ENCODE measurements around the gene EFHC1.

Gene EFHC1

DNA sequence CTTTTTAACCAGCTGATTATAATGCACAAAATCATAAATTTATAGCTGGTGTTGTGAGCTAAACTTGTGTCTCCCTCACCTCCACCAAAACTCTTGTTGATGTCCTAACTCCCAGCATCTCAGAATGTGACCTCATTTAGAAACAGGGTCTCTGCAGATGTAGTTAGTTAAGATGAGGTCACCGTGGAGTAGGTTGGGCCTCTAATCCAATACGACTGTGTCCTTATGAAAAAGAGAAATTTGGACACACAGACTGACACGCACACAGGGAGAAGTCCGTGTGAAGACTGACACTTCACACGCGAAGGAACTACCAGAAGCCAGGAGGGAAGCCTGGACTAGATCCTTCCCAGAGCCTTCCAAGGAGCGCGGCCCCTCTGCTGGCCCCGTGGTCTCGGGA, 110.2 kb downstream of the EFHC1 start:
- Histone ChIP-seq H3K27ac (ENCODE audit: insufficient read depth in 1 of 2, low read depth in 1 of 2, low read length in 2 of 2, poor library complexity in 1 of 2, severe bottlenecking in 2 of 2) (no peak overlapping the region), H3K4me1 (ENCODE audit: control extremely low read depth in 1 of 4, control insufficient read depth in 4 of 4, insufficient read depth in 4 of 4, low read length in 3 of 4) (peaks cover 0 to 3% (median 0%) of the 10 kb centered on the region in 4 experiments), H3K9me3 (ENCODE audit: control extremely low read depth in 1 of 5, control insufficient read depth in 4 of 5, insufficient read depth in 2 of 5, low read depth in 1 of 5, low read length in 4 of 5) (no peaks in the 10 kb centered on the region), H3K27me3 (replicated peaks in 2 of 5; ENCODE audit: control insufficient read depth in 4 of 5, insufficient read depth in 5 of 5, low read length in 4 of 5) (no peaks in the 10 kb centered on the region), H3K36me3 (ENCODE audit: control insufficient read depth in 4 of 4, insufficient read depth in 4 of 4, low read length in 3 of 4) (peaks cover 0 to 13% (median 5%) of the 10 kb centered on the region in 4 experiments), H3K4me3 (ENCODE audit: control insufficient read depth in 1 of 7, extremely low read depth in 1 of 7, insufficient read depth in 4 of 7, low read depth in 2 of 7, low read length in 6 of 7) (no peak overlapping the region)
- whole genome bisulfite sequencing (ENCODE audit: insufficient coverage), result 97% methylated on average over 10 of the region's 10 CpGs
- CTCF ChIA-PET, result no interaction called here
- POLR2A ChIA-PET, result no interaction called here
- no peak for DNase-seq

DNA sequence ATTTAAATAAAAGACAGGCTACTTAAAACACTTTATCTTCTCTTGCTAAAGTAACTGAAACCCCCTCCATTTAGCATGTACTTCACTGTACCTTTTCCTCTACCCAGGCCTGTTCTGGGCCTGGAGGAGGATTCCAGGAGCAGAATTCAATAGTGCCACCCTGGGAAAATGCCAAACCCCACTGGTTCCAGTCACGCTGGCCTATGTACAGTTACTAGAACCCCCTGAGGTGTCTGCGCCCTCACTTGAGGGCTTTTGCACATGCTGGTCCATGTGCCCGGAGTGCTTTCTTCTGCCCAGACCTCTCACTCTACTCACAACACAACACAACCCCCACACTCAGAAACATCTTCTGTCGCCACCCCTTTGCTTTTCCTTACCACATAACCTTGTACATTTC, 111.3 kb downstream of the EFHC1 start:
- DNase-seq, result no peak
- ChIA-PET CTCF (no interaction called here), POLR2A (interaction anchor here (0.6 kb wide), 1 partner anchor 276 kb away, joined by 3 read pairs; no protein-coding TSS in a partner anchor)
- no peak overlapping the region for H3K4me3 ChIP-seq (ENCODE audit: control insufficient read depth in 1 of 7, extremely low read depth in 1 of 7, insufficient read depth in 4 of 7, low read depth in 2 of 7, low read length in 6 of 7)
- peaks cover 0 to 13% (median 5%) of the 10 kb centered on the region in 4 experiments for H3K36me3 ChIP-seq (ENCODE audit: control insufficient read depth in 4 of 4, insufficient read depth in 4 of 4, low read length in 3 of 4)
- no peak overlapping the region for H3K27ac ChIP-seq (ENCODE audit: insufficient read depth in 1 of 2, low read depth in 1 of 2, low read length in 2 of 2, poor library complexity in 1 of 2, severe bottlenecking in 2 of 2)
- H3K4me1 ChIP-seq (ENCODE audit: control extremely low read depth in 1 of 4, control insufficient read depth in 4 of 4, insufficient read depth in 4 of 4, low read length in 3 of 4), result peaks cover under 1 to 3% (median 1%) of the 10 kb centered on the region in 4 experiments
- no peaks in the 10 kb centered on the region for H3K9me3 ChIP-seq (ENCODE audit: control extremely low read depth in 1 of 5, control insufficient read depth in 4 of 5, insufficient read depth in 2 of 5, low read depth in 1 of 5, low read length in 4 of 5)
- H3K27me3 ChIP-seq (replicated peaks in 2 of 5; ENCODE audit: control insufficient read depth in 4 of 5, insufficient read depth in 5 of 5, low read length in 4 of 5), result no peaks in the 10 kb centered on the region
- WGBS (ENCODE audit: insufficient coverage), result 98% methylated on average over 4 of the region's 4 CpGs

DNA sequence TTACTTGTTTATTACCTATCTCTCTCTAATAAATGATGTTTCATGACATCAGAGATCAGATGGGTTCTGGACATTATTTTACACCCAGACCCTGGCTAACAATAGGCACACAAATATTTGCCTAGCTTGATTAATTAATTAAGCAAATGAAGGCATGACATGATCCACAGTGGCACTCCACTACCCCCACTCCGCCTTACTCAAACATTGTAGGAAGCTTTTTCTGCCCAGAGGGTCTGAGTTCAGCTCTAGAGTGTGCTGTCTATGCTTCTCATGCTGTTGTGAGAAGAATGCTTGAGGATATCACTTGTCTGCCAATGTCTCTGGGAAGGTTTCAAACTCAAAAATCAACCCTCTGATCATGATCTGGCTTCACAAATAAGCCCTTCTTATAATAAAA, 111.7 kb downstream of the EFHC1 start:
- no peaks in the 10 kb centered on the region for H3K9me3 ChIP-seq (ENCODE audit: control extremely low read depth in 1 of 5, control insufficient read depth in 4 of 5, insufficient read depth in 2 of 5, low read depth in 1 of 5, low read length in 4 of 5)
- ChIA-PET CTCF (no interaction called here), POLR2A (no interaction called here)
- no peak for DNase-seq
- peaks cover 2 to 6% (median 5%) of the 10 kb centered on the region in 4 experiments for H3K4me1 ChIP-seq (ENCODE audit: control extremely low read depth in 1 of 4, control insufficient read depth in 4 of 4, insufficient read depth in 4 of 4, low read length in 3 of 4)
- WGBS (ENCODE audit: insufficient coverage), result 100% methylated on average over 1 of the region's 1 CpG
- no peaks in the 10 kb centered on the region for H3K27me3 ChIP-seq (replicated peaks in 2 of 5; ENCODE audit: control insufficient read depth in 4 of 5, insufficient read depth in 5 of 5, low read length in 4 of 5)
- H3K36me3 ChIP-seq (ENCODE audit: control insufficient read depth in 4 of 4, insufficient read depth in 4 of 4, low read length in 3 of 4), result peaks cover 0 to 13% (median 5%) of the 10 kb centered on the region in 4 experiments
- no peak overlapping the region for H3K4me3 ChIP-seq (ENCODE audit: control insufficient read depth in 1 of 7, extremely low read depth in 1 of 7, insufficient read depth in 4 of 7, low read depth in 2 of 7, low read length in 6 of 7)
- no peak overlapping the region for H3K27ac ChIP-seq (ENCODE audit: insufficient read depth in 1 of 2, low read depth in 1 of 2, low read length in 2 of 2, poor library complexity in 1 of 2, severe bottlenecking in 2 of 2)

DNA sequence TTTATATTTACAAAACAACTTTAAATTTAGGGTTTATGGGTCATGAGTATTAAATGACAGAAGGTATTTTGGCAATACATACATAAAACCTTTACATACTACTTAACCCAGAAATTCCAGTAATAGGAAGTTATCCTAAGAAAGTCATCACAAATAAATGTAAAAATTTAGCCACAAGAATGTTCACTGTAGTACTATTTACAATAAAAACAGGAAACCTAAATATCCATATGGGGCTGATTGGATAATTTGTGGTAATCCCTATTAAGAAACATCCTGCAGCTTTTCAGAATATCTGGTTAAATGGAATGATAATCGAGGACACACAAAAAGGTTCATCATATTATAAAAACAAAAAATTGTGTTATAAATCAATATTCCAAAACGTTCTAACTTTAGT, 112.3 kb downstream of the EFHC1 start:
- H3K4me1 ChIP-seq (ENCODE audit: control extremely low read depth in 1 of 4, control insufficient read depth in 4 of 4, insufficient read depth in 4 of 4, low read length in 3 of 4), result peaks cover 8 to 12% (median 11%) of the 10 kb centered on the region in 4 experiments
- H3K27me3 ChIP-seq (replicated peaks in 2 of 5; ENCODE audit: control insufficient read depth in 4 of 5, insufficient read depth in 5 of 5, low read length in 4 of 5), result no peaks in the 10 kb centered on the region
- no peak overlapping the region for H3K4me3 ChIP-seq (ENCODE audit: control insufficient read depth in 1 of 7, extremely low read depth in 1 of 7, insufficient read depth in 4 of 7, low read depth in 2 of 7, low read length in 6 of 7)
- WGBS (ENCODE audit: insufficient coverage), result no CpG with 5 or more reads among the region's 2 CpGs
- DNase-seq, result no peak
- no peak overlapping the region for H3K27ac ChIP-seq (ENCODE audit: insufficient read depth in 1 of 2, low read depth in 1 of 2, low read length in 2 of 2, poor library complexity in 1 of 2, severe bottlenecking in 2 of 2)
- POLR2A ChIA-PET, result no interaction called here
- peaks cover 0 to 13% (median 5%) of the 10 kb centered on the region in 4 experiments for H3K36me3 ChIP-seq (ENCODE audit: control insufficient read depth in 4 of 4, insufficient read depth in 4 of 4, low read length in 3 of 4)
- H3K9me3 ChIP-seq (ENCODE audit: control extremely low read depth in 1 of 5, control insufficient read depth in 4 of 5, insufficient read depth in 2 of 5, low read depth in 1 of 5, low read length in 4 of 5), result no peaks in the 10 kb centered on the region
- CTCF ChIA-PET, result no interaction called here

DNA sequence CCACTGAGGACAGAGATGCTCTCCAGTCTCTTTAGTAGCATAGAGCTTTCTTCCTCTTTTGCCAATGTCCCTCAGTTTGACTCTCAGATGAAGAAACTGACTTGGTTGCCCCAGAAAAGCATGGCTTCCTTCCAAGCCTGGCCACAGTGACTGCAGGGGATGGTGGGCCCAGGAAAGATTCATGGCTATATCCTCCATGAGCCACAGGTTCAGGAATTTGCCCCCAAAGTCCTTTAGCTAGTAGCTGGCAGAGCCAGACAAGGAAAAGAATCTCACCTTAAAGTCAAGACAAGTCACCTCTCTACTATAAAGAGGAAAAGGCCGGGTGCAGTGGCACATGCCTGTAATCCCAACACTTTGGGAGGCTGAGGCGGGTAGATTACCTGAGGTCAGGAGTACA, 113.3 kb downstream of the EFHC1 start:
- Histone ChIP-seq H3K4me1 (ENCODE audit: control extremely low read depth in 1 of 4, control insufficient read depth in 4 of 4, insufficient read depth in 4 of 4, low read length in 3 of 4) (peaks cover 8 to 23% (median 21%) of the 10 kb centered on the region in 4 experiments), H3K36me3 (ENCODE audit: control insufficient read depth in 4 of 4, insufficient read depth in 4 of 4, low read length in 3 of 4) (peaks cover 0 to 13% (median 5%) of the 10 kb centered on the region in 4 experiments), H3K9me3 (ENCODE audit: control extremely low read depth in 1 of 5, control insufficient read depth in 4 of 5, insufficient read depth in 2 of 5, low read depth in 1 of 5, low read length in 4 of 5) (no peaks in the 10 kb centered on the region), H3K4me3 (ENCODE audit: control insufficient read depth in 1 of 7, extremely low read depth in 1 of 7, insufficient read depth in 4 of 7, low read depth in 2 of 7, low read length in 6 of 7) (no peak overlapping the region), H3K27ac (ENCODE audit: insufficient read depth in 1 of 2, low read depth in 1 of 2, low read length in 2 of 2, poor library complexity in 1 of 2, severe bottlenecking in 2 of 2) (no peak overlapping the region), H3K27me3 (replicated peaks in 2 of 5; ENCODE audit: control insufficient read depth in 4 of 5, insufficient read depth in 5 of 5, low read length in 4 of 5) (no peaks in the 10 kb centered on the region)
- CTCF ChIA-PET, result interaction anchor here (1.6 kb wide), 1 partner anchor 8 kb away, joined by 3 read pairs; no protein-coding TSS in a partner anchor
- POLR2A ChIA-PET, result no interaction called here
- WGBS (ENCODE audit: insufficient coverage), result no CpG with 5 or more reads among the region's 2 CpGs
- no peak for DNase-seq

DNA sequence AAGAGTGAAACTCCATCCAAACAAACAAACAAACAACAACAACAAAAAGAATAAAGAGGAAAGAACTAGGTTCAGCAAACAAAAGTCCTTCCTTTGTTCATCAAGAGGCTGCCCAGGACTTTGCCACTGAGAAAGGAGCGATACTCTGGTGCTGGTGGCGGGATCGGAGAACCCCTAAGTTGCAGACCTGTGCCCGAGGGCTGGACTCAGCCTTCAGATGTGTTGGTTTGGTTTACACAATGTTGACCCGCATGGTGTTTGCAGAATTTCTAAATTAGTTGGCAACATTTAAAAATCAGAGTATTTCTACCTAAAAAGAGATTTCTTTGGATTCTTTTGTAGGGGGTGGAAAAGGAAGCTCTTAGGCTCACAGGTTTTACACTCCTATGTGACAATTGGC, 114.2 kb downstream of the EFHC1 start:
- H3K4me1 ChIP-seq (ENCODE audit: control extremely low read depth in 1 of 4, control insufficient read depth in 4 of 4, insufficient read depth in 4 of 4, low read length in 3 of 4), result peaks cover 8 to 28% (median 22%) of the 10 kb centered on the region in 4 experiments
- H3K36me3 ChIP-seq (ENCODE audit: control insufficient read depth in 4 of 4, insufficient read depth in 4 of 4, low read length in 3 of 4), result peaks cover 0 to 13% (median 4%) of the 10 kb centered on the region in 4 experiments
- DNase-seq, result no peak
- ChIA-PET POLR2A (no interaction called here), CTCF (interaction anchor here (1.2 to 1.6 kb wide), 2 partner anchors 9 to 15 kb away, joined by 3 to 4 read pairs; no protein-coding TSS in a partner anchor)
- H3K4me3 ChIP-seq (ENCODE audit: control insufficient read depth in 1 of 7, extremely low read depth in 1 of 7, insufficient read depth in 4 of 7, low read depth in 2 of 7, low read length in 6 of 7), result no peak overlapping the region
- no peaks in the 10 kb centered on the region for H3K9me3 ChIP-seq (ENCODE audit: control extremely low read depth in 1 of 5, control insufficient read depth in 4 of 5, insufficient read depth in 2 of 5, low read depth in 1 of 5, low read length in 4 of 5)
- no peaks in the 10 kb centered on the region for H3K27me3 ChIP-seq (replicated peaks in 2 of 5; ENCODE audit: control insufficient read depth in 4 of 5, insufficient read depth in 5 of 5, low read length in 4 of 5)
- 97% methylated on average over 5 of the region's 5 CpGs for WGBS (ENCODE audit: insufficient coverage)
- no peak overlapping the region for H3K27ac ChIP-seq (ENCODE audit: insufficient read depth in 1 of 2, low read depth in 1 of 2, low read length in 2 of 2, poor library complexity in 1 of 2, severe bottlenecking in 2 of 2)

DNA sequence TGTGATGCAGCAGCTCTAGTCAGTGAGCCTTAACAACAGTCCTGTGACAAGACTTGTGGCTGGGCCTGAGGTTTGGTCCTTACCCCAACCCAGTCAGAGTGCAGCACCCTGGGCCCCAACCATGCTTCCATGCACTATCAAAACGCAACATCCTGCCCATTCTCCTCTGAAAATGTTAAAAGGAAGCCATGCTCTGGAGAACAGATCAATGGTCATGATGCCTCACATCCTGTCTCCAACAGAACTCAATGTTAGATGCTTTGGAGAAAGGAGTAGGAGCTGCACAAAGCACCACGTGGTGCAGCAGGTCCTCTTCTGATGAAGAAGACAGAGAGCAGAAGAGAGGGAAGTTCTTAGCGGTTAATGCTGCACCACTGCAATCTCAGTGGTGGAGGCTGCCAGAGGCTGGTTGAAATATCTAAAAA, 114.8 kb downstream of the EFHC1 start:
- no peak for DNase-seq
- POLR2A ChIA-PET, result no interaction called here

More for the DNA sequence above, 114.8 kb downstream of the EFHC1 start:
- CTCF ChIA-PET, result interaction anchor here (0.7 to 1.5 kb wide), 3 partner anchors 14 to 60 kb away, joined by 4 read pairs; no protein-coding TSS in a partner anchor
- no peaks in the 10 kb centered on the region for H3K27me3 ChIP-seq (replicated peaks in 2 of 5; ENCODE audit: control insufficient read depth in 4 of 5, insufficient read depth in 5 of 5, low read length in 4 of 5)
- 79% methylated on average over 3 of the region's 3 CpGs for WGBS (ENCODE audit: insufficient coverage)
- H3K4me1 ChIP-seq (ENCODE audit: control extremely low read depth in 1 of 4, control insufficient read depth in 4 of 4, insufficient read depth in 4 of 4, low read length in 3 of 4), result peaks cover 8 to 28% (median 22%) of the 10 kb centered on the region in 4 experiments
- H3K4me3 ChIP-seq (ENCODE audit: control insufficient read depth in 1 of 7, extremely low read depth in 1 of 7, insufficient read depth in 4 of 7, low read depth in 2 of 7, low read length in 6 of 7), result no peak overlapping the region
- peaks cover 0 to 13% (median 3%) of the 10 kb centered on the region in 4 experiments for H3K36me3 ChIP-seq (ENCODE audit: control insufficient read depth in 4 of 4, insufficient read depth in 4 of 4, low read length in 3 of 4)
- H3K9me3 ChIP-seq (ENCODE audit: control extremely low read depth in 1 of 5, control insufficient read depth in 4 of 5, insufficient read depth in 2 of 5, low read depth in 1 of 5, low read length in 4 of 5), result no peaks in the 10 kb centered on the region
- H3K27ac ChIP-seq (ENCODE audit: insufficient read depth in 1 of 2, low read depth in 1 of 2, low read length in 2 of 2, poor library complexity in 1 of 2, severe bottlenecking in 2 of 2), result no peak overlapping the region
